Measurements from ENCODE around the gene FUT2.

DNA sequence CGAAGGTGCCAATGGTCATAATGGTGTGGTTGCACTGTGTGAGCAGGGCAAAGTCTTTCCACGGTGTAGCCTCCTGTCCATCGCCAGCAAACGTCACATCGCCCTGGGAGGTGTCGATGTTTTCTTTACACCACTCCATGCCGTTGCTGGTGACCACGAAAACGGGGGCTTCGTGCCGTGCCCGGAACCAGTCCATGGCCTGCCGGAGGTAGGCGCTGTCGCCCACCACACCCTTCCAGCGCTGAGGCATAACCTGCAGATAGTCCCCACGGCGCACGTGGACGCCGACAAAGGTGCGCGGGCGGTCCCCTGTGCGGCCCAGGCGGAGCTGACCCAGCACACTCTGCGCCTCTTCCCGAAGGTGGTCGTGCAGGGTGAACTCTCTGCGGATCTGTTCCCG is 54.6 kb downstream of the FUT2 start:
- no peak for TF ChIP-seq POLR2A (IDR thresholded peaks at IDR 0.05)
- TF ChIP-seq, protein P1, sequence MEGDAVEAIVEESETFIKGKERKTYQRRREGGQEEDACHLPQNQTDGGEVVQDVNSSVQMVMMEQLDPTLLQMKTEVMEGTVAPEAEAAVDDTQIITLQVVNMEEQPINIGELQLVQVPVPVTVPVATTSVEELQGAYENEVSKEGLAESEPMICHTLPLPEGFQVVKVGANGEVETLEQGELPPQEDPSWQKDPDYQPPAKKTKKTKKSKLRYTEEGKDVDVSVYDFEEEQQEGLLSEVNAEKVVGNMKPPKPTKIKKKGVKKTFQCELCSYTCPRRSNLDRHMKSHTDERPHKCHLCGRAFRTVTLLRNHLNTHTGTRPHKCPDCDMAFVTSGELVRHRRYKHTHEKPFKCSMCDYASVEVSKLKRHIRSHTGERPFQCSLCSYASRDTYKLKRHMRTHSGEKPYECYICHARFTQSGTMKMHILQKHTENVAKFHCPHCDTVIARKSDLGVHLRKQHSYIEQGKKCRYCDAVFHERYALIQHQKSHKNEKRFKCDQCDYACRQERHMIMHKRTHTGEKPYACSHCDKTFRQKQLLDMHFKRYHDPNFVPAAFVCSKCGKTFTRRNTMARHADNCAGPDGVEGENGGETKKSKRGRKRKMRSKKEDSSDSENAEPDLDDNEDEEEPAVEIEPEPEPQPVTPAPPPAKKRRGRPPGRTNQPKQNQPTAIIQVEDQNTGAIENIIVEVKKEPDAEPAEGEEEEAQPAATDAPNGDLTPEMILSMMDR (IDR thresholded peaks at IDR 0.05): no peak
